Esophagus muscularis mucosa (tissue), 3 donors: ENCODE data around the gene PREX1.

Experiments
- POLR2AphosphoS5 ChIP-seq, 2 donors: sonication (generic); formaldehyde crosslinking; IDR thresholded peaks; one replicate each; pipeline ENCODE4 v1.6.1; 2017; ENCODE audit warnings: antibody characterized with exemption in 2 of 2
- TF ChIP-seq, protein P1 (sequence below), 3 experiments: fragments of 200-600 bp in 2 of 3; fragments of 450-650 bp in 1 of 3; sonication (generic) in 2 of 3; IDR thresholded peaks; one replicate each; pipeline ENCODE4 v1.5.1; 2017 to 2019; ENCODE audit warnings: antibody characterized with exemption in 3 of 3, mild to moderate bottlenecking in 2 of 3, moderate library complexity in 1 of 3

- TF ChIP-seq, protein P1, sequence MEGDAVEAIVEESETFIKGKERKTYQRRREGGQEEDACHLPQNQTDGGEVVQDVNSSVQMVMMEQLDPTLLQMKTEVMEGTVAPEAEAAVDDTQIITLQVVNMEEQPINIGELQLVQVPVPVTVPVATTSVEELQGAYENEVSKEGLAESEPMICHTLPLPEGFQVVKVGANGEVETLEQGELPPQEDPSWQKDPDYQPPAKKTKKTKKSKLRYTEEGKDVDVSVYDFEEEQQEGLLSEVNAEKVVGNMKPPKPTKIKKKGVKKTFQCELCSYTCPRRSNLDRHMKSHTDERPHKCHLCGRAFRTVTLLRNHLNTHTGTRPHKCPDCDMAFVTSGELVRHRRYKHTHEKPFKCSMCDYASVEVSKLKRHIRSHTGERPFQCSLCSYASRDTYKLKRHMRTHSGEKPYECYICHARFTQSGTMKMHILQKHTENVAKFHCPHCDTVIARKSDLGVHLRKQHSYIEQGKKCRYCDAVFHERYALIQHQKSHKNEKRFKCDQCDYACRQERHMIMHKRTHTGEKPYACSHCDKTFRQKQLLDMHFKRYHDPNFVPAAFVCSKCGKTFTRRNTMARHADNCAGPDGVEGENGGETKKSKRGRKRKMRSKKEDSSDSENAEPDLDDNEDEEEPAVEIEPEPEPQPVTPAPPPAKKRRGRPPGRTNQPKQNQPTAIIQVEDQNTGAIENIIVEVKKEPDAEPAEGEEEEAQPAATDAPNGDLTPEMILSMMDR (IDR thresholded peaks at IDR 0.05): no peak
- TF ChIP-seq POLR2AphosphoS5 (IDR thresholded peaks at IDR 0.05): no peak
These were observed 220.3 kb downstream of the PREX1 start for GRCh38 chr20:48607544-48607865.
